Prostate gland (tissue), 2 donors: ENCODE measurements around the gene NLN.
"Not testable (repeated sequence)": the region's sequence is repeated elsewhere in the genome, so short reads cannot be mapped to it uniquely, and the experiment has no call there.

Experiments
- CTCF ChIP-seq, 4 experiments: fragments of 200-600 bp in 2 of 4; fragments of 450-650 bp in 2 of 4; sonication (generic) in 2 of 4; IDR thresholded peaks; 1 replicate in 3 of 4; 2 replicates in 1 of 4; pipeline ENCODE4 v1.5.1; 2016 to 2019; ENCODE audit warnings: antibody characterized with exemption in 4 of 4, mild to moderate bottlenecking in 2 of 4, moderate library complexity in 2 of 4
- POLR2A ChIP-seq: fragments of 450-650 bp; IDR thresholded peaks from one replicate; pipeline ENCODE4 v1.6.1; 2016; ENCODE audit warnings: antibody characterized with exemption, mild to moderate bottlenecking
- POLR2AphosphoS5 ChIP-seq: sonication (generic); formaldehyde crosslinking; IDR thresholded peaks from one replicate; pipeline ENCODE4 v1.6.1; 2017; ENCODE audit warnings: antibody characterized with exemption

GRCh38 chr5:65734196-65734775, 12.3 kb downstream of the NLN start:
- not testable (repeated sequence) for TF ChIP-seq CTCF (IDR thresholded peaks at IDR 0.05); POLR2AphosphoS5; POLR2A
